GM12892 (cell line): ENCODE measurements around the gene SCUBE2.

Experiments
- POLR2A ChIP-seq: IDR thresholded peaks from 2 replicates; pipeline ENCODE4 v1.6.1; 2011; ENCODE audit warnings: low read depth, low read length, control low read depth
- POLR2AphosphoS5 ChIP-seq: IDR thresholded peaks from 2 replicates; pipeline ENCODE4 v1.6.1; 2011; ENCODE audit warnings: low read depth, low read length, control low read depth
- TAF1 ChIP-seq: IDR thresholded peaks from 2 replicates; pipeline ENCODE4 v1.6.1; 2011; ENCODE audit warnings: low read depth, mild to moderate bottlenecking, control low read depth, low read length, borderline replicate concordance

GRCh38 chr11:9028581-9028980 is 62.8 kb downstream of the SCUBE2 start:
- no peak for TF ChIP-seq TAF1
- TF ChIP-seq POLR2AphosphoS5 = no peak
- TF ChIP-seq POLR2A = no peak
